Measurements from ENCODE around the gene EOLA1.

DNA sequence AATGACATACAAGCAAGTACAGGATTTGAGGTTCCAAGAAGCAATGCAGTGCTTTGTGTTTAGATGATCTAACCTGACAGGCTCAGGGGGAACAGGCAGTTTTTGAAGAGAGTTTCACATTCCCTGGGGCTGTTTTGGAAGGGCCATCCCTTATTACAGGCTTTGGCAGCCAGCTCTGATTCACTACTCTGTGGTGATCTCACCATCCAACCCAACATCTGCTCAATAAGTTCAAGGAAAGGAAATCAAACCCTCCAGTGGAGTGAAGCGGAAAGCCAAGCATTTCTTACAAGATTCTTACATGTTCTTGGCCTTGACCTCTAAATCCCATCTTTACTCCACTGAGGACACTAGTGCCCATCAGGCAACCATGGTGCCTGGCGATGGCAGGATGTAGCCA, 43.2 kb upstream of the EOLA1 start:
- TF ChIP-seq, protein P1, sequence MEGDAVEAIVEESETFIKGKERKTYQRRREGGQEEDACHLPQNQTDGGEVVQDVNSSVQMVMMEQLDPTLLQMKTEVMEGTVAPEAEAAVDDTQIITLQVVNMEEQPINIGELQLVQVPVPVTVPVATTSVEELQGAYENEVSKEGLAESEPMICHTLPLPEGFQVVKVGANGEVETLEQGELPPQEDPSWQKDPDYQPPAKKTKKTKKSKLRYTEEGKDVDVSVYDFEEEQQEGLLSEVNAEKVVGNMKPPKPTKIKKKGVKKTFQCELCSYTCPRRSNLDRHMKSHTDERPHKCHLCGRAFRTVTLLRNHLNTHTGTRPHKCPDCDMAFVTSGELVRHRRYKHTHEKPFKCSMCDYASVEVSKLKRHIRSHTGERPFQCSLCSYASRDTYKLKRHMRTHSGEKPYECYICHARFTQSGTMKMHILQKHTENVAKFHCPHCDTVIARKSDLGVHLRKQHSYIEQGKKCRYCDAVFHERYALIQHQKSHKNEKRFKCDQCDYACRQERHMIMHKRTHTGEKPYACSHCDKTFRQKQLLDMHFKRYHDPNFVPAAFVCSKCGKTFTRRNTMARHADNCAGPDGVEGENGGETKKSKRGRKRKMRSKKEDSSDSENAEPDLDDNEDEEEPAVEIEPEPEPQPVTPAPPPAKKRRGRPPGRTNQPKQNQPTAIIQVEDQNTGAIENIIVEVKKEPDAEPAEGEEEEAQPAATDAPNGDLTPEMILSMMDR (IDR thresholded peaks at IDR 0.05) = no peak
- TF ChIP-seq, protein P2, sequence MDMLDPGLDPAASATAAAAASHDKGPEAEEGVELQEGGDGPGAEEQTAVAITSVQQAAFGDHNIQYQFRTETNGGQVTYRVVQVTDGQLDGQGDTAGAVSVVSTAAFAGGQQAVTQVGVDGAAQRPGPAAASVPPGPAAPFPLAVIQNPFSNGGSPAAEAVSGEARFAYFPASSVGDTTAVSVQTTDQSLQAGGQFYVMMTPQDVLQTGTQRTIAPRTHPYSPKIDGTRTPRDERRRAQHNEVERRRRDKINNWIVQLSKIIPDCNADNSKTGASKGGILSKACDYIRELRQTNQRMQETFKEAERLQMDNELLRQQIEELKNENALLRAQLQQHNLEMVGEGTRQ (IDR thresholded peaks at IDR 0.05) = no peak
- no peak for TF ChIP-seq CHD2 (IDR thresholded peaks at IDR 0.05; ENCODE audit: low read length, partially characterized antibody)
- TF ChIP-seq, protein P3, sequence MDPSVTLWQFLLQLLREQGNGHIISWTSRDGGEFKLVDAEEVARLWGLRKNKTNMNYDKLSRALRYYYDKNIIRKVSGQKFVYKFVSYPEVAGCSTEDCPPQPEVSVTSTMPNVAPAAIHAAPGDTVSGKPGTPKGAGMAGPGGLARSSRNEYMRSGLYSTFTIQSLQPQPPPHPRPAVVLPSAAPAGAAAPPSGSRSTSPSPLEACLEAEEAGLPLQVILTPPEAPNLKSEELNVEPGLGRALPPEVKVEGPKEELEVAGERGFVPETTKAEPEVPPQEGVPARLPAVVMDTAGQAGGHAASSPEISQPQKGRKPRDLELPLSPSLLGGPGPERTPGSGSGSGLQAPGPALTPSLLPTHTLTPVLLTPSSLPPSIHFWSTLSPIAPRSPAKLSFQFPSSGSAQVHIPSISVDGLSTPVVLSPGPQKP (IDR thresholded peaks at IDR 0.05; ENCODE audit: low read depth, low read length) = no peak
- TF ChIP-seq EP300 (IDR thresholded peaks at IDR 0.05) = no peak
